Measurements from ENCODE around the gene WFS1.

GRCh38 chr4:6329478-6330383 is 60.1 kb downstream of the WFS1 start:
- TF ChIP-seq, protein P1, sequence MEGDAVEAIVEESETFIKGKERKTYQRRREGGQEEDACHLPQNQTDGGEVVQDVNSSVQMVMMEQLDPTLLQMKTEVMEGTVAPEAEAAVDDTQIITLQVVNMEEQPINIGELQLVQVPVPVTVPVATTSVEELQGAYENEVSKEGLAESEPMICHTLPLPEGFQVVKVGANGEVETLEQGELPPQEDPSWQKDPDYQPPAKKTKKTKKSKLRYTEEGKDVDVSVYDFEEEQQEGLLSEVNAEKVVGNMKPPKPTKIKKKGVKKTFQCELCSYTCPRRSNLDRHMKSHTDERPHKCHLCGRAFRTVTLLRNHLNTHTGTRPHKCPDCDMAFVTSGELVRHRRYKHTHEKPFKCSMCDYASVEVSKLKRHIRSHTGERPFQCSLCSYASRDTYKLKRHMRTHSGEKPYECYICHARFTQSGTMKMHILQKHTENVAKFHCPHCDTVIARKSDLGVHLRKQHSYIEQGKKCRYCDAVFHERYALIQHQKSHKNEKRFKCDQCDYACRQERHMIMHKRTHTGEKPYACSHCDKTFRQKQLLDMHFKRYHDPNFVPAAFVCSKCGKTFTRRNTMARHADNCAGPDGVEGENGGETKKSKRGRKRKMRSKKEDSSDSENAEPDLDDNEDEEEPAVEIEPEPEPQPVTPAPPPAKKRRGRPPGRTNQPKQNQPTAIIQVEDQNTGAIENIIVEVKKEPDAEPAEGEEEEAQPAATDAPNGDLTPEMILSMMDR (IDR thresholded peaks at IDR 0.05; ENCODE audit: control extremely low read depth in 1 of 3, insufficient read depth in 1 of 3, low read depth in 1 of 3, low read length in 3 of 3), result no peak
- TF ChIP-seq USF2 (IDR thresholded peaks at IDR 0.05; ENCODE audit: low read length) (no peak), EZH2 (IDR thresholded peaks at IDR 0.05; ENCODE audit: low read depth, low read length, severe bottlenecking) (no peak), POLR2A (IDR thresholded peaks at IDR 0.05; ENCODE audit: control extremely low read depth in 1 of 2, low read depth in 2 of 2, low read length in 2 of 2) (no peak), MAFK (IDR thresholded peaks at IDR 0.05; ENCODE audit: low read depth, low read length) (no peak), NANOG (IDR thresholded peaks at IDR 0.05; ENCODE audit: insufficient read depth, low read depth, low read length, poor library complexity, severe bottlenecking) (no peak), ZNF274 (IDR thresholded peaks at IDR 0.05; ENCODE audit: borderline replicate concordance, extremely low read depth, low read length) (no peak)
- TF ChIP-seq, protein P2, sequence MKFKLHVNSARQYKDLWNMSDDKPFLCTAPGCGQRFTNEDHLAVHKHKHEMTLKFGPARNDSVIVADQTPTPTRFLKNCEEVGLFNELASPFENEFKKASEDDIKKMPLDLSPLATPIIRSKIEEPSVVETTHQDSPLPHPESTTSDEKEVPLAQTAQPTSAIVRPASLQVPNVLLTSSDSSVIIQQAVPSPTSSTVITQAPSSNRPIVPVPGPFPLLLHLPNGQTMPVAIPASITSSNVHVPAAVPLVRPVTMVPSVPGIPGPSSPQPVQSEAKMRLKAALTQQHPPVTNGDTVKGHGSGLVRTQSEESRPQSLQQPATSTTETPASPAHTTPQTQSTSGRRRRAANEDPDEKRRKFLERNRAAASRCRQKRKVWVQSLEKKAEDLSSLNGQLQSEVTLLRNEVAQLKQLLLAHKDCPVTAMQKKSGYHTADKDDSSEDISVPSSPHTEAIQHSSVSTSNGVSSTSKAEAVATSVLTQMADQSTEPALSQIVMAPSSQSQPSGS (IDR thresholded peaks at IDR 0.05; ENCODE audit: low read length), result no peak
